Measurements from ENCODE around the gene C1orf115.

- TF ChIP-seq CTCF (conservative IDR thresholded peaks at IDR 0.05; ENCODE audit: low read length) (no peak), EZH2phosphoT487 (IDR thresholded peaks at IDR 0.05; ENCODE audit: borderline replicate concordance) (no peak)
Measured at GRCh38 chr1:220694866-220695382, 4.8 kb downstream of the C1orf115 start.
